ENCODE data around the gene IL2RA.

- no peak for TF ChIP-seq CTCF (IDR thresholded peaks at IDR 0.05)
- TF ChIP-seq POLR2A (IDR thresholded peaks at IDR 0.05) = no peak
- TF ChIP-seq EP300 (IDR thresholded peaks at IDR 0.05) = no peak
These were observed 45.9 kb upstream of the IL2RA start for GRCh38 chr10:6108072-6108471.
